LNCAP (cell line): Measurements from ENCODE around the gene KCNMA1.
A peak's percentile ranks its signal among the peaks of the same experiment; 100 is the strongest.

Source experiments
- TF ChIP-seq, protein P1 (sequence below): fragments of 450-650 bp; IDR thresholded peaks from 2 replicates; pipeline ENCODE4 v1.5.1; 2017; ENCODE audit warnings: mild to moderate bottlenecking

The KCNMA1 gene

DNA sequence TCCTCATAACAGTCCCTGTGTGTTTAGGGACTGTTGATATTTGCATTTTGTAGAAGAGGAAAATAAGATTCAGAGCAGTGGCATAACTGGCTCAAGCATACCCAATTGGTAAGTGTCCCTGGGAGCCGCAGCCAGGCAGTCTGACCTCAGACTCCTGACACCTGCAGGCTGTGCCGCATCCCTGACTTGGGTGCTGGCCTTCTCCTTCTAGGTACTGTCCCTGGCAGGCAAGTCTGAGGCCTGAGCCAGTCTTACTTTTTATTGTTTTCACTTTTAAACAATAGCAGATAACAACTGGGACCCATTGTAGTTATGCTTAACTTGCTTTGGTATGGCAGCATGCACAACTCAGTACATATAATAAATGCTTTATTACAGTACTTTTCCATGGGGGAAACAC is 717.0 kb downstream of the KCNMA1 start:
- TF ChIP-seq, protein P1, sequence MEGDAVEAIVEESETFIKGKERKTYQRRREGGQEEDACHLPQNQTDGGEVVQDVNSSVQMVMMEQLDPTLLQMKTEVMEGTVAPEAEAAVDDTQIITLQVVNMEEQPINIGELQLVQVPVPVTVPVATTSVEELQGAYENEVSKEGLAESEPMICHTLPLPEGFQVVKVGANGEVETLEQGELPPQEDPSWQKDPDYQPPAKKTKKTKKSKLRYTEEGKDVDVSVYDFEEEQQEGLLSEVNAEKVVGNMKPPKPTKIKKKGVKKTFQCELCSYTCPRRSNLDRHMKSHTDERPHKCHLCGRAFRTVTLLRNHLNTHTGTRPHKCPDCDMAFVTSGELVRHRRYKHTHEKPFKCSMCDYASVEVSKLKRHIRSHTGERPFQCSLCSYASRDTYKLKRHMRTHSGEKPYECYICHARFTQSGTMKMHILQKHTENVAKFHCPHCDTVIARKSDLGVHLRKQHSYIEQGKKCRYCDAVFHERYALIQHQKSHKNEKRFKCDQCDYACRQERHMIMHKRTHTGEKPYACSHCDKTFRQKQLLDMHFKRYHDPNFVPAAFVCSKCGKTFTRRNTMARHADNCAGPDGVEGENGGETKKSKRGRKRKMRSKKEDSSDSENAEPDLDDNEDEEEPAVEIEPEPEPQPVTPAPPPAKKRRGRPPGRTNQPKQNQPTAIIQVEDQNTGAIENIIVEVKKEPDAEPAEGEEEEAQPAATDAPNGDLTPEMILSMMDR: peak; percentile 32; the same call in 1 of the 2 replicates

DNA sequence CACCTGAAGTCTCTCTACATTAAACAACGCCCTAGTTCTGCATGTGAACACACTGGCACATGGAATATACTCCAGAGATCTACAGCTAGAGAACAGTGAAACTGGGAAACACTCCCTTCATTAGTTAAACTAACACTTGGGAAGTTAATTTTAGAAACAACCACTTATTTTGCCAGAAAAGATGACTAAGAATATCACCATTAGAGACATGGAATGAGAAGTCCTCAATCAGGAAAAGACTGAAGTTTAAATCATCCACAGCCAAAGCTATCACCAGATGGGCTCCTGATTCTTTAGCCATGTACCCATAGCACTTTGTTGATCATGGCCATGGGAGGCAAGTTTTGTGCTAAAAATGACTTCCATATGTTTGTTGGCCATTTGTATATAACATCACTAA is 719.5 kb downstream of the KCNMA1 start:
- TF ChIP-seq, protein P1: no peak

DNA sequence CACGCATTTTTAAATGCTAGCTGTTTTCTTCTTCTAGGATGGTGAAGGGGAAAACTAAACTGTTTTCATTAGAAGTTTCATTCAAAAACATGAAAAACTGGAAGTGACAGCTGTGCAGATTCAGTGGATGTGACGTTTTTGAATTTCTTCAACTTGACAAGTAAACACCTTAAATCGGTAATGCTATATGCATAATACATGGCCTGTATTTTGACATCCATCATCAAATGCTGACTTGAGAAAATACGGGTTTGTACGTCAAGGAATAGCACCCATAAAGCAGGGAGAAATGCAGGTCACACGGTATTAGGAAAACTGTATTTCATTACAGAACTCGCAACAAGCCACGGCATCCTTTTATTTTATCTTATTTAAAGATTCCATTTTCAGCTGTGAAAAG is 720.5 kb downstream of the KCNMA1 start:
- TF ChIP-seq, protein P1: no peak

DNA sequence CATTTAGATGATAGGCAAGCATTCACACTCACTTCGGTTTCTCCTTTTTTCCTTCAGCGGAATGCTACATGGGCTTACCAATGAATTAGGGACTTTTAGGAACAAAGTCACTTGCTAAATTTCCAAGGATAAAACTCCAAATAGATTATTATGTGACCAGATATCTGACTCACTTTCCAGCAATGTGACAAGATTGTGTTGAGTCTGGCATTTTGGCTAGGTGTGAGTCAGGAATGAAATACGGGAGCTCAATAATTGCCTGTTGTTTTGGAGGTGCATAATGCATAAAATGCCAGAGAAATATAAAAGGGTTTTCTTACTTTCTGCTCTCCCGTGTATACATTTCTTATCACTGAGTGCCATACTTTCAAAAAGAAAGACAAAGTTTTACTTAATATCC is 721.1 kb downstream of the KCNMA1 start:
- TF ChIP-seq, protein P1: no peak

DNA sequence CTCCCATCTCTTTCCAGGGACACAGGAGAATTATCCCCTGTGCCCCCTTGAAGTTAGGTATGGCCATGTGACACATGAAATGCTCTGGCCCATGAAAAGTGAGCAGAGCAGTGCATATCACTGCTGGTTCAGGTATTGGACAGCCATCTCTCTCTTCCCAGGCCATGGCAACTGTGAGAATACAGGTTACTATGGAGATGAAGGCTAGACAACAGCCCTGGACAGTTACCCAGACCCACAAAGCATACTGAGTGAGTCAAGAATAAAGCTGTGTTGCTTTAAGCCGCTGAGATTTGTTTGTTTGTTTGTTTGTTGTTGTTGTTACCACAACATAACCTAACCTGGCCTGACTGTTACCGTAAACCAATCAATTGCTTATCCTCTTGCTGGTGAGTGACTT is 722.3 kb downstream of the KCNMA1 start:
- TF ChIP-seq, protein P1: no peak

DNA sequence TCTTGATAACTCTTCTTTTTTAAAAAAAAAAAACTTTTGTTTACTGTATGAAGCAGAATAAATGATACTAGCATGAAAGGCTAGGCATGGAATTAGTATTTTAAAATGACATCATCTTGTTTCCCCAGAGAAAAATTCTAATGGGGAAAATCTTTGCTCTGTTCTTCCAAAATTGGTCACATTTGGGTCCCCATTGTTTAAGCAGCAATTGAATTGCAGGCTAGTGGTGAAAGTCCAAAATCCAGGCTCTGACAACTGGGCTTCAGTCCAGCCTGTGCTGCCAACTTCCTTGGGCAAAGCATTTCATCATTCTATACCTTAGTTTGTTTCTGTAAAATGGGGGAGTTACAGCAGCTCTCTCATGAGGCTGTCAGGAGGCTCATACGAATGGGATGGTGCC is 726.4 kb downstream of the KCNMA1 start:
- TF ChIP-seq, protein P1: no peak

DNA sequence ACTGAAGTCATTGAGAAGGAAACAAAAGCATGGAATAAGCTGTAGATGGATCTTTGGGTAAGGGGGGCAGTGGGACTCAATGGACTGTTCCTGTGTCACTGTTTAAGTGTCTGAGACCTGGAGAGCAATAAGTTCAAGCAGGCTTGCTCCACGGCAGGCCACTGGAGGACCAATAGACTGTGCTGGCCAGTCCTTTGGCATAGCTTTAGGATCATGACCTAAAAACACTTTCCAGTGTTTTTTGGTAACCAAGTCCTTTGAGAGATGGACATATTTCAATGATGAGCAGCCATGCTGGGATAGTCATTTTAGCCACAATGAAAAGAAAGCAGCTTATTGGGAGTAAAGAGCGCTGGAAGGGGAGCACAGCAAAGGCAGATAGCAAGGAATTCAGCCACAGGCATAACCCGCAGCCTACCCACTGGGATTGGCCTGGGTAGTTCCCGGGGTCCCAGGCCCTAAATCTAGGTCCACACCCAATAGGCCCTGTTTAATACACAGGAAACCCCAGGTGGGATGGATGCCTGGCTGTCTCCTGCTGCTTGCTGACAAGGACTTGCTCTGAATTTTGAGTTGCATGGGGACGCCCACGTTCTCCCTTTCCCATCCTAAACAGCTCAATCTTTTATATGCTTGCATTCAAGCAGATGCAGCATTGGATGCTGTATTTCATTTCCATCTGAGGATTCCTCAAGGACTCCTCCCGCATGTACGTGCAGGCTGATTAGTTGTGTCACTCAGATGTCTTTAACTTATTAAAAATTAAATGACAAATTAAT is 727.2 kb downstream of the KCNMA1 start:
- TF ChIP-seq, protein P1: no peak

DNA sequence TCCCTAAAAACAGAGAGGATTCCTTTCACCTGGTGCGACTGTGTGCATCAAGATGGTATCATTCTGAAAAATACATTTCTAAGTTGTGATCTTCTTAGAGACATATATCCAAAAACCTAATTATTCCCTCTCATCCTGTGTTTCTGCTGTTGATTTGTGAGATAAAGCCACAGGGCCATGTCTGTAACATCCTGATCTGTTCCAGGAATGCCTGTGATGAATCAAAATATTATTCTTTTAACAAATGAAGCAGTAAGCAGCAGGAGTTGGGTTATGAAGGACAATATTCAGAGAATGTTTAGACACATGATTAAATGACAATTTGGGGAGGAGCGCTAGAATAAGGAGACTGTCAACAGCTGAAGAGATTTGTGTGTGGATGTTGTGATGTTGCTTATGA is 731.4 kb downstream of the KCNMA1 start:
- TF ChIP-seq, protein P1: no peak
